Common myeloid progenitor, CD34-positive (primary cell): ENCODE measurements around the gene KCNJ5.

ENCODE experiments used
- CTCF ChIA-PET: fragments of 350-600 bp; sonication (Branson Sonifier 250); formaldehyde crosslinking; loops from one replicate; lab custom pipeline; 2021; ENCODE audit warnings: antibody characterized with exemption; lab: Charles Lee
- POLR2A ChIA-PET: fragments of 350-600 bp; sonication (Branson Sonifier 250); formaldehyde crosslinking; loops from one replicate; lab custom pipeline; 2021; ENCODE audit warnings: antibody characterized with exemption; lab: Charles Lee
- DNase-seq, 3 donors: peaks; one replicate each; pipeline versions ENCODE4 v3.0.0 to v3.0.0-alpha.2; 2013
- H3K27ac ChIP-seq, 2 experiments: 1 replicate in 1 of 2; 2 replicates in 1 of 2; pipeline ENCODE4 v1.7.0; 2013; ENCODE audit warnings: inconsistent platforms in 2 of 2, low read length in 2 of 2, mild to moderate bottlenecking in 2 of 2, low read depth in 1 of 2, moderate library complexity in 1 of 2; ENCODE audit not compliant: severe bottlenecking in 2 of 2, insufficient read depth in 1 of 2, poor library complexity in 1 of 2
- H3K27me3 ChIP-seq, 5 experiments: replicated peaks in 2 of 5; 1 replicate in 3 of 5; 2 replicates in 2 of 5; pipeline versions ENCODE4 v1.6.1 to v1.7.0; 2013; ENCODE audit warnings: low read length in 4 of 5, mild to moderate bottlenecking in 2 of 5, moderate library complexity in 2 of 5, inconsistent platforms in 1 of 5; ENCODE audit not compliant: insufficient read depth in 5 of 5, control insufficient read depth in 4 of 5
- H3K36me3 ChIP-seq, 4 experiments: 1 replicate in 2 of 4; 2 replicates in 2 of 4; pipeline versions ENCODE4 v1.6.1 to v1.7.0; 2013; ENCODE audit warnings: low read length in 3 of 4, control low read depth in 1 of 4, mild to moderate bottlenecking in 1 of 4; ENCODE audit not compliant: control insufficient read depth in 4 of 4, insufficient read depth in 4 of 4
- H3K4me1 ChIP-seq, 4 experiments: 1 replicate in 3 of 4; 2 replicates in 1 of 4; pipeline versions ENCODE4 v1.6.1 to v1.7.1; 2013; ENCODE audit warnings: low read length in 3 of 4, mild to moderate bottlenecking in 3 of 4, control low read depth in 1 of 4, inconsistent platforms in 1 of 4, moderate library complexity in 1 of 4; ENCODE audit not compliant: control insufficient read depth in 4 of 4, insufficient read depth in 4 of 4; ENCODE audit errors: control extremely low read depth in 1 of 4
- H3K4me3 ChIP-seq, 7 experiments: 1 replicate in 4 of 7; 2 replicates in 3 of 7; pipeline versions ENCODE4 v1.5.1 to v1.7.0; 2013; ENCODE audit warnings: mild to moderate bottlenecking in 7 of 7, low read length in 6 of 7, moderate library complexity in 6 of 7, inconsistent platforms in 2 of 7, low read depth in 2 of 7, control low read depth in 1 of 7; ENCODE audit not compliant: insufficient read depth in 4 of 7, control insufficient read depth in 1 of 7; ENCODE audit errors: extremely low read depth in 1 of 7
- H3K9me3 ChIP-seq, 5 experiments: 1 replicate in 4 of 5; 2 replicates in 1 of 5; pipeline versions ENCODE4 v1.6.1 to v1.7.1; 2013; ENCODE audit warnings: low read length in 4 of 5, mild to moderate bottlenecking in 2 of 5, inconsistent platforms in 1 of 5, low read depth in 1 of 5, moderate library complexity in 1 of 5; ENCODE audit not compliant: control insufficient read depth in 4 of 5, insufficient read depth in 2 of 5; ENCODE audit errors: control extremely low read depth in 1 of 5
- WGBS: methylation state at CpG from one replicate; pipeline ENCODE4 v1.1.5; 2013; ENCODE audit not compliant: insufficient coverage; 5-methylcytosine and 5-hydroxymethylcytosine counted together

Gene KCNJ5

DNA sequence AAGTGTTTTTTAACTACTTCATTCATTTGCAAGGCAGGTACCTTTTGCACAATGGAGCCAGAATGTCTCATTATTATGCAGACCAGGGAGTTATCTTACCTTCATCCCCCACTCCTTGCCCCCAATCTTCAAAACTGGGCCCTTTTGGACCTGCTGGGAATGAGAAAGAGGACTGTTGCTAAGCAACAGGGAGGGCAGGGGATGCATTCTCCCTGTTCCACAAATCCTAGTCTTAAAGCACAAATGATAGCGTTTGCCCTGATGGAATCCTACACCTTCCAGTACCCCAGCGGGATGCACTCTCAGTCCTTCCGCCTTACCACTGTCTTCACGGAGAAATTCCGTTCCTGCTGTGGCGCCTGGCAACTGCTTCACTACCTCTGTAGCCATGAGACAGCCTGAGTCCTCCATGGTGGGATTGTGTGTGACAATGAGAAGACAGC, 20.0 kb upstream of the KCNJ5 start:
- DNase-seq = no peak
- Histone ChIP-seq H3K27me3 (peaks cover 0 to 7% (median 0%) of the 10 kb centered on the region in 5 experiments), H3K4me1 (no peaks in the 10 kb centered on the region), H3K4me3 (no peak overlapping the region), H3K36me3 (no peaks in the 10 kb centered on the region), H3K27ac (no peak overlapping the region), H3K9me3 (no peaks in the 10 kb centered on the region)
- 95% methylated on average over 4 of the region's 6 CpGs for WGBS
- POLR2A ChIA-PET = no interaction called here
- CTCF ChIA-PET = interaction anchor here (2.5 kb wide), 1 partner anchor 85 kb away, joined by 6 read pairs; no protein-coding TSS in a partner anchor

DNA sequence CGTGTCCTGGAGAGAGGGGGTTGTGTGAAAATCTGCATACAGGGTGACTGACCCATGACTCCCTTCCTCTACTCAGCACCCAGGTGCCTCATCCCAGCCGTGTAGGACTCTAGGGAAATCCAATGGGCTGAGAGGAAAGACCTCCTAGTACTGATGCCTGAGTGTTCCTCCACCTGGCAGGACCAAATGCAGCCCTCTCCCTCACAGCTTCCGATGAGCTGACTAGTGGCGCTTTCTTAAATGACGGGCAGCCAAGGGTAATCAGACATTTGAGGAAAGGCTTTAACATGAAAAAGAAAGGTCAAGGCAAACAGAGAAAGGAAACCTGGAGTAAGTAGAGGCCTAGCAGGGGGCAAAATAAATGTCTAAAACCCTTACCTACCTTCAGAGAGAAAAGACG, 19.1 kb upstream of the KCNJ5 start:
- WGBS = 83% methylated on average over 2 of the region's 6 CpGs
- Histone ChIP-seq H3K4me1 (no peaks in the 10 kb centered on the region), H3K9me3 (no peaks in the 10 kb centered on the region), H3K27ac (no peak overlapping the region), H3K4me3 (no peak overlapping the region), H3K36me3 (no peaks in the 10 kb centered on the region), H3K27me3 (peaks cover 0 to 10% (median 0%) of the 10 kb centered on the region in 5 experiments)
- DNase-seq = no peak
- ChIA-PET CTCF (interaction anchor here (1.0 to 2.5 kb wide), 3 partner anchors 13 to 84 kb away, joined by 4 to 6 read pairs (median 4); no protein-coding TSS in a partner anchor), POLR2A (no interaction called here)

DNA sequence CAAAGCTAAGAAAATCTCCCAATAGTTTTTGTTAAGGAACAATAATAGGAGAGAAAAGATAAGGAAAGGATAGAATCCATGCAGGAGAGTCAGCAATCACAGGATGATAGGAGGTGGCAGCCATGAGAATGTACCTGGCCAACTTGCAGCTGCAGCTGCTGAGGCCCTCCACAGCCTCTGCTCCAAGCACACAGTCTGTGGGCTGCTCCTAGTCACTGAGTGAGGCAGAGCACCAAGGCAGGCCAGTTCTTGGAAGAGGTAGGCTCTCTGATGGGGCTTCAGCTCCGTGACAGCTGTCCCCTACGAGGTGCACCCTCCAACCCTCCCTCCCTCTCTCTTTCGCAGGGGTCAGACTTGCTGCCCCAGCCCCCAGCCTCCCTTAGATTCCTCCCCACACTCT, 18.6 kb upstream of the KCNJ5 start:
- H3K9me3 ChIP-seq = no peaks in the 10 kb centered on the region
- POLR2A ChIA-PET = no interaction called here

DNA sequence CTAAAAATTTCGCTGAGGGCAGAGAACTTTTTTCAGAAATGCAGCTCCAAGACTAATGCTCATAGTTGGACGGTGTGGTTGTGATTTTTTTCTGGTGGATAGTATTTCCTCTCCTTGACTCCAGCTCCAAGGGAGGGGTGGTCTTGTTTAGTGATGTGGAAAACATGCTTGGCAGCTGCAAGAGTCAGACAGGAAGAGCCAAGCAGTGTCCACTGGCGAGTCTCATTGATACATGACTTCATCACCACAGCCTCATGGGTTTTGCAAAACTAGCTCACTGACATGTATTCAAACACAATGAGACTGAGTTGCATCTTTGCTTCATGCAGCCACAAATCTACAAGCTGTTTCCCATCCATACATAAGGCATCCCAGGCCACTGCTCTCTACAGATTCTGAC, 16.7 kb upstream of the KCNJ5 start:
- no peaks in the 10 kb centered on the region for H3K36me3 ChIP-seq
- H3K27me3 ChIP-seq = peaks cover 0 to 12% (median 0%) of the 10 kb centered on the region in 5 experiments
- no peak overlapping the region for H3K27ac ChIP-seq
- no peak for DNase-seq
- H3K9me3 ChIP-seq = no peaks in the 10 kb centered on the region
- H3K4me1 ChIP-seq = no peaks in the 10 kb centered on the region
- H3K4me3 ChIP-seq = no peak overlapping the region
- CTCF ChIA-PET = interaction anchor here (0.8 to 2.8 kb wide), 6 partner anchors 12 to 83 kb away, joined by 3 to 19 read pairs (median 8); no protein-coding TSS in a partner anchor
- 89% methylated on average over 1 of the region's 3 CpGs for WGBS
- POLR2A ChIA-PET = no interaction called here

More for the DNA sequence above, 18.6 kb upstream of the KCNJ5 start:
- 97% methylated on average over 3 of the region's 3 CpGs for WGBS
- Histone ChIP-seq H3K27me3 (peaks cover 0 to 10% (median 0%) of the 10 kb centered on the region in 5 experiments), H3K36me3 (no peaks in the 10 kb centered on the region), H3K4me3 (no peak overlapping the region), H3K27ac (no peak overlapping the region), H3K4me1 (no peaks in the 10 kb centered on the region)
- no peak for DNase-seq
- CTCF ChIA-PET = interaction anchor here (1.0 to 2.5 kb wide), 3 partner anchors 12 to 84 kb away, joined by 4 to 6 read pairs (median 4); no protein-coding TSS in a partner anchor

DNA sequence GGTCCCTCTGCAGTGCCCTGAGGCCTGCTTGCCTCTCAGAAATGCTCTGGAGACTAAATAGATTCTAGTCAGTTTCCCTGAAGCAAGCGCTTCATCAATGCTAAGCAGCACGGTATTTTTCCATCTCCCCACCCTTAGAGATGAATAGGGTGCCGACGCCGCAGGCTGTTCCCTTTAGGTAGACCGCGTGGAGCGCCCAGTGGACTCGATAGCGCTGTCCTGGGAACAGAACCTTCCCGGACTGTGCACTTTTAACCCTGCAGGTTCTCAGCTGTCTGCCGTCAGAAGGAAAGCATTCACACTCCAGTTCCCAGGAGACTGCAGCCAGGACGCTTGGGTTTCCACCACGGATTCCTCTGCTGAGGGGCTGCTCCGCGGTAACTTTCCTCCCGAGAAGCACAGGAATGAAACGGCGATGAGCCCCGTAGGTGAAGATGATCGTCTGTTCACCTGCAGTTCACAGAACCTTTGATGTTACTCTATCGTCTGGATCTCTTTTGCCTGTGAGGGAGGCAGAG, 15.0 kb upstream of the KCNJ5 start:
- Histone ChIP-seq H3K4me1 (no peaks in the 10 kb centered on the region), H3K27ac (no peak overlapping the region), H3K4me3 (no peak overlapping the region), H3K9me3 (no peaks in the 10 kb centered on the region), H3K27me3 (peaks cover 0 to 11% (median 0%) of the 10 kb centered on the region in 5 experiments), H3K36me3 (no peaks in the 10 kb centered on the region)
- WGBS = 96% methylated on average over 22 of the region's 22 CpGs
- CTCF ChIA-PET = interaction anchor here (2.1 to 6.6 kb wide), 3 partner anchors 73 to 81 kb away, joined by 8 to 61 read pairs (median 19); no protein-coding TSS in a partner anchor
- no peak for DNase-seq
- POLR2A ChIA-PET = no interaction called here

DNA sequence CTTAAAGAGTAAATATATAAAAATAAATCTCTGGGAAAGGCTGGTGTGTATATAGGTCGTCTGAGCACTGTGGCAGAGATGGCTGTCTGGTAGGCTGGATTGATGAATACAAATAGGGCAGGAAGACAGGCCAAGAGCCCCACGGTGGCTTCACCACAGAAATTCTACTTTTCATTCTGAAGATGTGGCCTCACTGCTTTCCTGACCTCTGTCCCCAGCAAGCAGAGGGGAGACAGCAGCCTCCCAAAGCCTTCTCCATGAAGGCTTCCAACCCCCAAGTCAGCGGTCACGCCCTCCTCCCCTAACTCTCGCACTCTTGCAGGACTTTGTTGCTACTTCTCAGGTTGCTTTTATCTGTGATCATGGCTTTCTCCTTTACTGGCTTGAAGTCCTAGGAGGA, 13.4 kb upstream of the KCNJ5 start:
- no peaks in the 10 kb centered on the region for H3K36me3 ChIP-seq
- 100% methylated on average over 4 of the region's 5 CpGs for WGBS
- CTCF ChIA-PET = interaction anchor here (5.4 to 6.6 kb wide), 2 partner anchors 72 to 79 kb away, joined by 35 to 61 read pairs; no protein-coding TSS in a partner anchor

DNA sequence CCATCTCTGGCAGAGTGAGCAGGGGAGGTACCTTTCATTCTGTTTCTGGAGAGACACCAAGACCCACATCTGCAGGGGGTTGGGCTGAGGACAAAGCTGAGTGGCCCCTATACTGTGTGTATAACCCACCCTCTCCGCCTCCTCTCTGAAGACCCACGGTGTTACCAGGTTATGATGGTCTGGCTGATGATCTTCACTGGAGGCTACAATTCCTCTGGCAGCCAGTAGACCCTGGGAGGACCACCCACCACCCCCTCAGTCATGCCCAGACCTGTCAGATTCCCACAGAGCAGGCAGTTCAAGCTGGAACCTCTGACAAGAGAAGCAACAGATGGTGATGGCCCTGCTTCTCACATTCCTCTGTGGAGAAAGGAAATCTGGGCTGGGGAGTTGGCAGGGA, 12.7 kb upstream of the KCNJ5 start:
- Histone ChIP-seq H3K36me3 (no peaks in the 10 kb centered on the region), H3K27me3 (peaks cover 0 to 12% (median 7%) of the 10 kb centered on the region in 5 experiments), H3K4me3 (no peak overlapping the region), H3K27ac (no peak overlapping the region), H3K9me3 (no peaks in the 10 kb centered on the region), H3K4me1 (no peaks in the 10 kb centered on the region)
- ChIA-PET POLR2A (no interaction called here), CTCF (interaction anchor here (1.0 to 6.6 kb wide), 5 partner anchors 14 to 78 kb away, joined by 3 to 61 read pairs (median 4); no protein-coding TSS in a partner anchor)
- DNase-seq = no peak
- no CpG with 5 or more reads among the region's 2 CpGs for WGBS

More for the DNA sequence above, 13.4 kb upstream of the KCNJ5 start:
- POLR2A ChIA-PET = no interaction called here
- H3K27me3 ChIP-seq = peaks cover 0 to 12% (median 4%) of the 10 kb centered on the region in 5 experiments
- H3K27ac ChIP-seq = no peak overlapping the region
- H3K9me3 ChIP-seq = no peaks in the 10 kb centered on the region
- no peak overlapping the region for H3K4me3 ChIP-seq
- H3K4me1 ChIP-seq = no peaks in the 10 kb centered on the region
- DNase-seq = no peak
